ENCODE results near the gene DUSP1.

DNA sequence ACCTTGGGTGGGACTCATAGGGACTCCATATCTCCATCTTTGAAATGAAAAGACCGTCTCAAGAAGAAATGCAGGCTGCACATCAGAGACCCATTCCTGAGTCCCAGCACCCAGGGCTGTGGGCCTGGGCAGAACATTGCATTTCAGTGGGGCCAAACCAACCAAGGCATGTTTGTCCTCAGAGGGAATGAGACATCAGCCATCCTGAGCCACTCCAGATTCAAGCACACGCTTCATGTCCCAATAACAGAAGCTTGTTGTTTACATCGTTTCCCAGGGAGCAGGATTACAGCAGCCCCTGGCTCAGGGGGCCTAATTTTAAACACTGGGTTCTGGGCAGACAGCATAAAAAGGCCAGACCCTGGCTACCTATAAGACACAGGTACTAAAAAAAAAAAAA, 24.3 kb downstream of the DUSP1 start:
- TF ChIP-seq SUZ12 (IDR thresholded peaks at IDR 0.05) = no peak
- TF ChIP-seq, protein P1, sequence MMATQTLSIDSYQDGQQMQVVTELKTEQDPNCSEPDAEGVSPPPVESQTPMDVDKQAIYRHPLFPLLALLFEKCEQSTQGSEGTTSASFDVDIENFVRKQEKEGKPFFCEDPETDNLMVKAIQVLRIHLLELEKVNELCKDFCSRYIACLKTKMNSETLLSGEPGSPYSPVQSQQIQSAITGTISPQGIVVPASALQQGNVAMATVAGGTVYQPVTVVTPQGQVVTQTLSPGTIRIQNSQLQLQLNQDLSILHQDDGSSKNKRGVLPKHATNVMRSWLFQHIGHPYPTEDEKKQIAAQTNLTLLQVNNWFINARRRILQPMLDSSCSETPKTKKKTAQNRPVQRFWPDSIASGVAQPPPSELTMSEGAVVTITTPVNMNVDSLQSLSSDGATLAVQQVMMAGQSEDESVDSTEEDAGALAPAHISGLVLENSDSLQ (IDR thresholded peaks at IDR 0.05) = no peak
- TF ChIP-seq TARDBP (IDR thresholded peaks at IDR 0.05) = no peak
- TF ChIP-seq SP1 (IDR thresholded peaks at IDR 0.05) = no peak
- no peak for TF ChIP-seq ZNF384 (IDR thresholded peaks at IDR 0.05)
- TF ChIP-seq BHLHE40 (IDR thresholded peaks at IDR 0.05; ENCODE audit: borderline replicate concordance) = no peak
- no peak for TF ChIP-seq FOXM1 (IDR thresholded peaks at IDR 0.05; ENCODE audit: borderline replicate concordance)
- no peak for TF ChIP-seq ARNT (IDR thresholded peaks at IDR 0.05)
- TF ChIP-seq FOXK2 (IDR thresholded peaks at IDR 0.05) = no peak
- TF ChIP-seq ELF4 (IDR thresholded peaks at IDR 0.05) = no peak
- TF ChIP-seq FOXA1 (IDR thresholded peaks at IDR 0.05) = no peak
- no peak for TF ChIP-seq NFRKB (IDR thresholded peaks at IDR 0.05)
- TF ChIP-seq CTBP1 (IDR thresholded peaks at IDR 0.05; ENCODE audit: borderline replicate concordance) = no peak

Measured in HEK293T (cell line).